A673 (cell line): Measurements from ENCODE around the gene CHST15. TPM values are rescaled to one million over a fixed set of nuclear protein-coding genes. Genes with fewer than 3 reads are reported as not detected.

Experiments
- BruUV-seq: library from RNA; stranded (reverse); fragments of 400-500 nt; replicated peaks from 2 replicates; lab custom pipeline; 2021; lab: Mats Ljungman, UMichigan
- CTCF ChIA-PET: fragments of 300-600 bp; sonication (Branson Sonifier 250); formaldehyde crosslinking; loops from one replicate; lab custom pipeline; 2022; ENCODE audit warnings: antibody characterized with exemption; lab: Charles Lee
- POLR2A ChIA-PET: fragments of 300-600 bp; sonication (Branson Sonifier 250); formaldehyde crosslinking; loops from one replicate; lab custom pipeline; 2022; ENCODE audit warnings: antibody characterized with exemption; ENCODE audit not compliant: low non-redundant PET; lab: Charles Lee
- DNase-seq: peaks from one replicate; pipeline ENCODE4 v3.0.0-alpha.2; 2015; ENCODE audit warnings: low spot score
- H3K27ac ChIP-seq: fragments of 200-600 bp; sonication (generic); 2 replicates; pipeline ENCODE4 v1.5.1; 2016; ENCODE audit warnings: mixed run types, low read depth, mild to moderate bottlenecking, mixed read lengths, antibody characterized with exemption, low read length; ENCODE audit not compliant: poor library complexity, severe bottlenecking
- H3K27me3 ChIP-seq: fragments of 200-600 bp; sonication (generic); replicated peaks from 2 replicates; pipeline ENCODE4 v1.6.1; 2017; ENCODE audit warnings: mixed run types, low read depth, mild to moderate bottlenecking, mixed read lengths, antibody characterized with exemption, low read length; ENCODE audit not compliant: insufficient read depth, poor library complexity
- H3K36me3 ChIP-seq: fragments of 200-600 bp; sonication (generic); 2 replicates; pipeline ENCODE4 v1.6.1; 2016; ENCODE audit warnings: mixed run types, mild to moderate bottlenecking, mixed read lengths, antibody characterized with exemption, low read length; ENCODE audit not compliant: insufficient read depth, poor library complexity, severe bottlenecking
- H3K4me1 ChIP-seq: fragments of 200-600 bp; sonication (generic); 2 replicates; pipeline ENCODE4 v1.6.1; 2017; ENCODE audit warnings: mixed run types, mild to moderate bottlenecking, mixed read lengths, antibody characterized with exemption, low read length; ENCODE audit not compliant: insufficient read depth, poor library complexity, severe bottlenecking
- H3K4me3 ChIP-seq: fragments of 200-600 bp; sonication (generic); 2 replicates; pipeline ENCODE4 v1.5.1; 2016; ENCODE audit warnings: low read depth, mixed run types, mild to moderate bottlenecking, mixed read lengths, low read length; ENCODE audit not compliant: poor library complexity, severe bottlenecking
- H3K9me3 ChIP-seq: fragments of 200-600 bp; sonication (generic); 2 replicates; pipeline ENCODE4 v1.6.1; 2016; ENCODE audit warnings: mixed run types, low read depth, mild to moderate bottlenecking, mixed read lengths, antibody characterized with exemption, low read length; ENCODE audit not compliant: poor library complexity, severe bottlenecking
- EZH2 ChIP-seq: fragments of 200-600 bp; sonication (generic); IDR thresholded peaks from 2 replicates; pipeline ENCODE4 v1.6.1; 2017; ENCODE audit warnings: borderline replicate concordance, low read depth, mild to moderate bottlenecking, mixed read lengths, antibody characterized with exemption, low read length; ENCODE audit not compliant: poor library complexity, severe bottlenecking
- intact Hi-C: fragments of 100-400 bp; cut with micrococcal nuclease; formaldehyde crosslinking; loops from one replicate; pipeline ENCODE4 v1.10.0; 2022; ENCODE audit not compliant: unreplicated experiment
- total RNA-seq: library from RNA; stranded (reverse); gene quantifications from 2 replicates; pipeline ENCODE4 v1.2.3, GENCODE V29; 2021
- TF ChIP-seq, protein P1 (sequence below): fragments of 300-800, 200-600 bp; sonication (generic); conservative IDR thresholded peaks from 2 replicates; pipeline ENCODE4 v1.5.1; 2017; ENCODE audit warnings: low read depth, mild to moderate bottlenecking, antibody characterized with exemption, low read length, moderate library complexity, mixed read lengths

The CHST15 gene
- total RNA-seq, 1 experiment from 2014 or later = 1.7 TPM

DNA sequence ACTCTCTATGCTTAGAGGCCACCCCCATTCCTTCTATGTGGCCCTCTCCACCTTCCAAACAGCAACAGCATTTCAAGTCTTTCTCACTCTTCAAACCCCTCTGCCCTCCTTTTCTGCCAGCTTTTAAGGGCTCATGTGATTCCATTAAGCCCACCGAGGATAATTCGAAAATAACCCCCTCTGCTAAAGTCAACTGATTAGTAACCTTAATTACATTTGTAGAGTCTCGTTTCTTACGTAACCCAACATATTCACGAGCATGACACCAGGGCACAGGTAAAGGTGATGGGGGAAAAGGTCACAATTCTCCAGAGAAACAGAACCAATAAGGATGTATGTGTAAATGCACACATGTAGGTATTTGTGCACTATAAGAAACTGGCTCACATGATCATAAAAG lies 6.7 kb upstream of the CHST15 start:
- ChIA-PET CTCF (no interaction called here), POLR2A (no interaction called here)
- Histone ChIP-seq H3K36me3 (no peaks in the 10 kb centered on the region), H3K9me3 (peaks cover 6% of the 10 kb centered on the region), H3K4me3 (no peak overlapping the region), H3K27me3 (peaks cover 18% of the 10 kb centered on the region), H3K4me1 (no peaks in the 10 kb centered on the region), H3K27ac (no peak overlapping the region)
- DNase-seq = no peak
- TF ChIP-seq, protein P1, sequence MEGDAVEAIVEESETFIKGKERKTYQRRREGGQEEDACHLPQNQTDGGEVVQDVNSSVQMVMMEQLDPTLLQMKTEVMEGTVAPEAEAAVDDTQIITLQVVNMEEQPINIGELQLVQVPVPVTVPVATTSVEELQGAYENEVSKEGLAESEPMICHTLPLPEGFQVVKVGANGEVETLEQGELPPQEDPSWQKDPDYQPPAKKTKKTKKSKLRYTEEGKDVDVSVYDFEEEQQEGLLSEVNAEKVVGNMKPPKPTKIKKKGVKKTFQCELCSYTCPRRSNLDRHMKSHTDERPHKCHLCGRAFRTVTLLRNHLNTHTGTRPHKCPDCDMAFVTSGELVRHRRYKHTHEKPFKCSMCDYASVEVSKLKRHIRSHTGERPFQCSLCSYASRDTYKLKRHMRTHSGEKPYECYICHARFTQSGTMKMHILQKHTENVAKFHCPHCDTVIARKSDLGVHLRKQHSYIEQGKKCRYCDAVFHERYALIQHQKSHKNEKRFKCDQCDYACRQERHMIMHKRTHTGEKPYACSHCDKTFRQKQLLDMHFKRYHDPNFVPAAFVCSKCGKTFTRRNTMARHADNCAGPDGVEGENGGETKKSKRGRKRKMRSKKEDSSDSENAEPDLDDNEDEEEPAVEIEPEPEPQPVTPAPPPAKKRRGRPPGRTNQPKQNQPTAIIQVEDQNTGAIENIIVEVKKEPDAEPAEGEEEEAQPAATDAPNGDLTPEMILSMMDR = no peak
- TF ChIP-seq EZH2 = no peak
- BruUV-seq = no TSS peak
- intact Hi-C loops = no loop called here

DNA sequence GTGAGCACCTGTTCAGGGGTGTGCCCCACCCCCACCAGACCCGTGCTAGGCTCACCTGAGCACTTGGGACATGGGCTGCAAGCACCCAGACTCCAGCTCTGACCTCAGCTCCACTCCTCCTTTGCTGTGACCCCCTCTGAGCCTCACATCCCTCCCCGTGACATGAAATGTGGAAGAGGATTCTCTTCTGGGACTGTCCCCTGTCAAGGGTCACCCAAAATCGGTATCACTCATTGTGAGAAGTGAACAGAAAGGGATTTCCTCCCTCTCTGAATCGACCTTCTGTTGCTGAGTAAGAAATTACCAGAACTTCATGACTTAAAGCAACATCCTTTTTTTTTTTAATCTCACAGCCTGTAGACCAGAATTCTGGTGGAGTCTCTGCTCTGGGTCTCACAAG lies 6.2 kb upstream of the CHST15 start:
- CTCF ChIA-PET = no interaction called here

DNA sequence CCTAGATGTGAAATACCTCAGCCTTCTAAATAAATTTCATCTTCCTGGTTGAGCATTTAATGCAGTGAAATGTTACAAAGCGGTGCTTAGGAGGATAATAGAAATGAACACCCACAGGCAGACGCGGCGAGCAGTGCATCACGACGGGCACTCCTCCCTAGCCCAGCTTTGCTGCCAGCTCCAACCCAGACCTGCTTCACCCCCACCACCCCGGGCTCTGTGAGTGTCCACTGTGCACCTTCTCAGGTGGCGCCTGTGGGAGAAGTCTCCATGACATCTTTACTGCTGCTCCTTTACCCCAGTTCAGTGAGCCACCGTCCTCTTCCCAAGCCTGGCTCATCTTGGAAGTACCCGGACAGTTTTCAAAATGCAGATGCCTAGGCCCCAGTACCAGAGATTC lies 5.2 kb upstream of the CHST15 start:
- no peak overlapping the region for H3K27ac ChIP-seq
- no peak overlapping the region for H3K4me3 ChIP-seq
- DNase-seq = no peak
- ChIA-PET POLR2A (no interaction called here), CTCF (no interaction called here)
- H3K9me3 ChIP-seq = peaks cover 6% of the 10 kb centered on the region
- BruUV-seq = no TSS peak
- peaks cover 3% of the 10 kb centered on the region for H3K4me1 ChIP-seq
- peaks cover 34% of the 10 kb centered on the region for H3K27me3 ChIP-seq
- intact Hi-C loops = no loop called here
- TF ChIP-seq, protein P1 = no peak
- TF ChIP-seq EZH2 = no peak
- H3K36me3 ChIP-seq = no peaks in the 10 kb centered on the region

More for the DNA sequence above, 6.2 kb upstream of the CHST15 start:
- Histone ChIP-seq H3K36me3 (no peaks in the 10 kb centered on the region), H3K4me1 (no peaks in the 10 kb centered on the region), H3K4me3 (no peak overlapping the region), H3K9me3 (peaks cover 6% of the 10 kb centered on the region), H3K27ac (no peak overlapping the region), H3K27me3 (peaks cover 23% of the 10 kb centered on the region)
- no peak for TF ChIP-seq EZH2
- TF ChIP-seq, protein P1 = no peak
- POLR2A ChIA-PET = no interaction called here
- intact Hi-C loops = no loop called here
- no TSS peak for BruUV-seq
- DNase-seq = no peak
